Ishikawa (cell line): Measurements from ENCODE around the gene ACAD8.

Source experiments
- CEBPB ChIP-seq: IDR thresholded peaks from 2 replicates; pipeline ENCODE4 v1.6.1; 2012
- CREB1 ChIP-seq: IDR thresholded peaks from 2 replicates; pipeline ENCODE4 v1.6.1; 2012; ENCODE audit warnings: low read depth
- EGR1 ChIP-seq: IDR thresholded peaks from 2 replicates; pipeline ENCODE4 v1.6.1; 2012
- EP300 ChIP-seq: IDR thresholded peaks from 2 replicates; pipeline ENCODE4 v1.6.1; 2012; ENCODE audit warnings: borderline replicate concordance
- FOXM1 ChIP-seq: IDR thresholded peaks from 2 replicates; pipeline ENCODE4 v1.6.1; 2012; ENCODE audit warnings: low read depth, borderline replicate concordance
- MAX ChIP-seq: IDR thresholded peaks from 2 replicates; pipeline ENCODE4 v1.6.1; 2012
- NFIC ChIP-seq: IDR thresholded peaks from 2 replicates; pipeline ENCODE4 v1.6.1; 2012
- RAD21 ChIP-seq: IDR thresholded peaks from 2 replicates; pipeline ENCODE4 v1.6.1; 2012; ENCODE audit warnings: low read depth
- REST ChIP-seq: IDR thresholded peaks from 2 replicates; pipeline ENCODE4 v1.6.1; 2012; ENCODE audit warnings: low read depth, mild to moderate bottlenecking
- TAF1 ChIP-seq: IDR thresholded peaks from 2 replicates; pipeline ENCODE4 v1.6.1; 2012; ENCODE audit warnings: low read depth, mild to moderate bottlenecking
- TCF12 ChIP-seq: IDR thresholded peaks from 2 replicates; pipeline ENCODE4 v1.6.1; 2012; ENCODE audit warnings: low read depth
- TEAD4 ChIP-seq: IDR thresholded peaks from 2 replicates; pipeline ENCODE4 v1.6.1; 2012
- USF1 ChIP-seq: IDR thresholded peaks from 2 replicates; pipeline ENCODE4 v1.6.1; 2012
- YY1 ChIP-seq: IDR thresholded peaks from 2 replicates; pipeline ENCODE4 v1.6.1; 2012; ENCODE audit warnings: low read depth
- ZBTB7A ChIP-seq: IDR thresholded peaks from 2 replicates; pipeline ENCODE4 v1.6.1; 2012; ENCODE audit warnings: low read depth

ACAD8 gene

GRCh38 chr11:134257101-134257500 is 3.7 kb downstream of the ACAD8 start:
- TF ChIP-seq RAD21 (no peak), CEBPB (no peak), TAF1 (no peak), FOXM1 (no peak), EGR1 (no peak), TEAD4 (no peak), NFIC (no peak), ZBTB7A (no peak), MAX (no peak), USF1 (no peak), CREB1 (no peak), YY1 (no peak), EP300 (no peak), TCF12 (no peak), REST (no peak)

GRCh38 chr11:134258577-134258976 is 5.2 kb downstream of the ACAD8 start:
- TF ChIP-seq REST (no peak), MAX (no peak), TEAD4 (no peak), NFIC (no peak), ZBTB7A (no peak), EGR1 (no peak), RAD21 (no peak), TCF12 (no peak), CEBPB (no peak), YY1 (no peak), USF1 (no peak), TAF1 (no peak), EP300 (no peak), FOXM1 (no peak), CREB1 (no peak)

- TF ChIP-seq MAX (no peak), CREB1 (no peak), FOXM1 (no peak), EP300 (no peak), EGR1 (no peak), RAD21 (no peak), USF1 (no peak), TAF1 (no peak), TEAD4 (no peak), YY1 (no peak), NFIC (no peak), ZBTB7A (no peak), CEBPB (no peak)
Observed at GRCh38 chr11:134260503-134260902, 7.1 kb downstream of the ACAD8 start.

GRCh38 chr11:134260983-134261382 is 7.6 kb downstream of the ACAD8 start:
- TF ChIP-seq REST (no peak), EGR1 (no peak), TAF1 (no peak), CREB1 (no peak), EP300 (no peak), MAX (no peak), FOXM1 (no peak), CEBPB (no peak), RAD21 (no peak)
